Fibroblast of skin of right quadriceps (primary cell): ENCODE data around the gene MYOZ1.
"Not testable (repeated sequence)": the region's sequence is repeated elsewhere in the genome, so short reads cannot be mapped to it uniquely, and the experiment has no call there.

Experiments used
- DNase-seq: peaks from one replicate; pipeline ENCODE4 v3.0.0-alpha.2; 2013

The MYOZ1 gene

GRCh38 chr10:73641328-73642060 lies at the start of gene MYOZ1:
MYOZ1 (minus strand) TSS chr10:73641474; CDS start chr10:73640017, 1,457 bp downstream.
- DNase-seq, result no peak

GRCh38 chr10:73690755-73691154 lies 49.5 kb upstream of the MYOZ1 start:
- DNase-seq, result not testable (repeated sequence)

- not testable (repeated sequence) for DNase-seq
Measured at GRCh38 chr10:73689596-73689995, 48.3 kb upstream of the MYOZ1 start.

- DNase-seq, result not testable (repeated sequence)
Measured at GRCh38 chr10:73687641-73688040, 46.4 kb upstream of the MYOZ1 start.

- DNase-seq, result not testable (repeated sequence)
Measured at GRCh38 chr10:73674546-73674945, 33.3 kb upstream of the MYOZ1 start.

GRCh38 chr10:73668378-73668777 lies 27.1 kb upstream of the MYOZ1 start:
- DNase-seq, result not testable (repeated sequence)

- DNase-seq, result not testable (repeated sequence)
Measured at GRCh38 chr10:73666153-73666809, 25.0 kb upstream of the MYOZ1 start.

GRCh38 chr10:73665581-73665980 lies 24.3 kb upstream of the MYOZ1 start:
- DNase-seq, result not testable (repeated sequence)

GRCh38 chr10:73664156-73665040 lies 23.1 kb upstream of the MYOZ1 start:
- not testable (repeated sequence) for DNase-seq

GRCh38 chr10:73663621-73664020 lies 22.3 kb upstream of the MYOZ1 start:
- not testable (repeated sequence) for DNase-seq

GRCh38 chr10:73662705-73663104 lies 21.4 kb upstream of the MYOZ1 start:
- DNase-seq, result not testable (repeated sequence)

GRCh38 chr10:73655990-73656298 lies 14.7 kb upstream of the MYOZ1 start, which contains the start of gene SYNPO2L:
SYNPO2L (minus strand) TSS chr10:73656029; CDS start chr10:73655922, 107 bp downstream.
- DNase-seq, result no peak

- no peak for DNase-seq
Measured at GRCh38 chr10:73655257-73655989, 14.1 kb upstream of the MYOZ1 start.

GRCh38 chr10:73653701-73654100 lies 12.4 kb upstream of the MYOZ1 start:
- no peak for DNase-seq

- no peak for DNase-seq
Measured at GRCh38 chr10:73653195-73653594, 11.9 kb upstream of the MYOZ1 start.

- peak; percentile 92 for DNase-seq
Measured at GRCh38 chr10:73650537-73651331, 9.5 kb upstream of the MYOZ1 start.

GRCh38 chr10:73649876-73650536 lies 8.7 kb upstream of the MYOZ1 start:
- peak; percentile 74 for DNase-seq

GRCh38 chr10:73648975-73649829 lies 7.9 kb upstream of the MYOZ1 start:
- DNase-seq, result peak; percentile 46

- DNase-seq, result no peak
Measured at GRCh38 chr10:73647875-73648651, 6.8 kb upstream of the MYOZ1 start.
